HepG2 (cell line): ENCODE measurements around the gene EFCAB11. TPM values are rescaled to one million over a fixed set of nuclear protein-coding genes. Genes with fewer than 3 reads are reported as not detected.

ENCODE experiments used
- ATAC-seq: fragments of 200-7000 bp; cut with Tn5 transposase; 3 replicates; pipeline ENCODE4 v1.9.1; 2020; ENCODE audit warnings: mild to moderate bottlenecking, moderate library complexity
- BruUV-seq: library from RNA; stranded (reverse); fragments of 400-500 nt; replicated peaks from 2 replicates; lab custom pipeline; 2021; lab: Mats Ljungman, UMichigan
- CTCF ChIA-PET: fragments of 300-600 bp; formaldehyde crosslinking; extraction: SDS; loops from one replicate; lab custom pipeline; 2021; ENCODE audit warnings: low total read pairs, inconsistent platforms, low intra/inter-chr PET ratio; lab: Yijun Ruan, JAX
- POLR2A ChIA-PET: fragments of 350-600 bp; sonication (Branson Sonifier 250); formaldehyde crosslinking; loops from one replicate; lab custom pipeline; 2020; ENCODE audit warnings: antibody characterized with exemption, inconsistent platforms; lab: Yijun Ruan, JAX
- DNase-seq: peaks from one replicate; pipeline ENCODE4 v3.0.0-alpha.2; 2015; ENCODE audit warnings: low spot score
- FAIRE-seq: peaks from 3 replicates; lab custom pipeline; 2011; peaks lifted over from hg19 to GRCh38; lab: Jason Lieb, UNC
- H2AFZ ChIP-seq: one replicate; pipeline ENCODE4 v1.6.1; 2011; ENCODE audit warnings: low read length, inconsistent platforms
- H3K27ac ChIP-seq: fragments of 300-600 bp; 3 replicates; pipeline ENCODE4 v1.8.0; 2011; ENCODE audit warnings: mixed run types, mild to moderate bottlenecking, mixed read lengths, low read length, inconsistent platforms; ENCODE audit not compliant: insufficient read depth; ENCODE audit errors: extremely low read length
- H3K27me3 ChIP-seq, 2 experiments: fragments of 200-600 bp in 1 of 2; 2 replicates in 1 of 2; 3 replicates in 1 of 2; pipeline versions ENCODE4 v1.6.0 to v1.8.0; 2011; ENCODE audit warnings: low read length in 2 of 2, mild to moderate bottlenecking in 2 of 2, moderate library complexity in 2 of 2, inconsistent platforms in 1 of 2; ENCODE audit not compliant: insufficient read depth in 2 of 2, control insufficient read depth in 1 of 2
- H3K36me3 ChIP-seq, 2 experiments: fragments of 200-600 bp in 1 of 2; replicated peaks in 1 of 2; 2 replicates in 1 of 2; 3 replicates in 1 of 2; pipeline versions ENCODE4 v1.5.1 to v1.8.0; 2011; ENCODE audit warnings: low read length in 2 of 2, inconsistent platforms in 1 of 2; ENCODE audit not compliant: insufficient read depth in 2 of 2, control insufficient read depth in 1 of 2
- H3K4me1 ChIP-seq: 2 replicates; pipeline ENCODE4 v1.5.1; 2012; ENCODE audit warnings: low read length, inconsistent platforms; ENCODE audit not compliant: insufficient read depth
- H3K4me2 ChIP-seq: 2 replicates; pipeline ENCODE4 v1.6.0; 2011; ENCODE audit warnings: low read depth, low read length, inconsistent platforms
- H3K4me3 ChIP-seq, 3 experiments: fragments of 200-600 bp in 1 of 3; sonication (generic), shearing (Covaris generic) in 1 of 3; replicated peaks in 1 of 3; 2 replicates each; pipeline ENCODE4 v1.5.1; 2011 to 2016; ENCODE audit warnings: low read length in 3 of 3, inconsistent platforms in 2 of 3, low read depth in 2 of 3, mild to moderate bottlenecking in 2 of 3, control low read depth in 1 of 3, mixed read lengths in 1 of 3; ENCODE audit not compliant: insufficient read depth in 1 of 3
- H3K79me2 ChIP-seq: one replicate; pipeline ENCODE4 v1.6.1; 2011; ENCODE audit warnings: low read length, inconsistent platforms; ENCODE audit not compliant: insufficient read depth
- H3K9ac ChIP-seq: 2 replicates; pipeline ENCODE4 v1.6.0; 2011; ENCODE audit warnings: mild to moderate bottlenecking, low read depth, low read length, inconsistent platforms; ENCODE audit not compliant: insufficient read depth
- H3K9me3 ChIP-seq: 2 replicates; pipeline ENCODE4 v1.5.1; 2012; ENCODE audit warnings: mild to moderate bottlenecking, low read length
- H4K20me1 ChIP-seq: 2 replicates; pipeline ENCODE4 v1.6.0; 2011; ENCODE audit warnings: inconsistent platforms, mild to moderate bottlenecking, low read length, moderate library complexity; ENCODE audit not compliant: insufficient read depth
- AGO1 ChIP-seq: fragments of 200-400 bp; formaldehyde crosslinking; IDR thresholded peaks from 2 replicates; pipeline ENCODE4 v1.6.1; 2017; ENCODE audit warnings: mild to moderate bottlenecking, low read depth, low read length, moderate library complexity; ENCODE audit not compliant: poor library complexity, severe bottlenecking
- TBX3 ChIP-seq: fragments of 450-650 bp; IDR thresholded peaks from 2 replicates; pipeline ENCODE4 v1.6.1; 2017; ENCODE audit warnings: antibody characterized with exemption, mild to moderate bottlenecking, inconsistent platforms, borderline replicate concordance
- ZNF296 ChIP-seq: sonication (generic); formaldehyde crosslinking; conservative IDR thresholded peaks from 2 replicates; pipeline ENCODE4 v1.5.0; 2020; ENCODE audit warnings: mild to moderate bottlenecking, missing genetic modification reagents
- ZNF331 ChIP-seq: sonication (generic); formaldehyde crosslinking; IDR thresholded peaks from 2 replicates; pipeline ENCODE4 v1.4.0; 2020; ENCODE audit warnings: missing genetic modification reagents
- WGBS: methylation state at CpG from one replicate; pipeline ENCODE4 v1.1.6; 2017; ENCODE audit warnings: low lambda C conversion rate; 5-methylcytosine and 5-hydroxymethylcytosine counted together
- in situ Hi-C: cut with HindIII; loops from 2 replicates; pipeline ENCODE4 v1.10.0; 2017; ENCODE audit warnings: low pct_unique_long_range_greater_than_20kb; ENCODE audit not compliant: extremely low pct_ligation_motif_present
- intact Hi-C: fragments of 100-400 bp; cut with micrococcal nuclease; formaldehyde crosslinking; loops from one replicate; pipeline ENCODE4 v1.10.0; 2022; ENCODE audit not compliant: unreplicated experiment
- polyA plus RNA-seq, 8 experiments: library from polyadenylated mRNA; depleted of rRNA in 3 of 8; stranded (reverse) in 7 of 8; unstranded in 1 of 8; fragments of >200 nt; fragmentation: Illumina TruSeq in 4 of 8; extraction: Trizol in 4 of 8; gene quantifications; 2 replicates each; pipeline versions ENCODE4 v1.2.1 to v1.2.3, GENCODE V29; 2011 to 2016; ENCODE audit warnings: low read depth in 4 of 8, missing spikeins in 1 of 8, mixed read lengths in 1 of 8; ENCODE audit not compliant: insufficient read depth in 1 of 8
- total RNA-seq, 5 experiments: library from RNA; depleted of rRNA; stranded (reverse); fragments of >200 nt; fragmentation: Illumina TruSeq; extraction: Trizol; gene quantifications; 2 replicates each; pipeline ENCODE4 v1.2.3, GENCODE V29; 2016; ENCODE audit warnings: low read depth in 1 of 5
- TF ChIP-seq, protein P1 (sequence below): sonication (generic); formaldehyde crosslinking; IDR thresholded peaks from 2 replicates; pipeline ENCODE4 v1.8.1; 2023; ENCODE audit warnings: missing genetic modification reagents, inconsistent platforms, borderline replicate concordance
- TF ChIP-seq, protein P2 (sequence below): sonication (generic); formaldehyde crosslinking; IDR thresholded peaks from 2 replicates; pipeline ENCODE4 v1.4.0; 2020; ENCODE audit warnings: missing genetic modification reagents, borderline replicate concordance

Gene EFCAB11
- total and polyA plus RNA-seq, 2 of the 13 experiments (the other 11 are each of a cell fraction or from before 2014, with no cell fraction given) = 8.2 to 31.5 TPM

DNA sequence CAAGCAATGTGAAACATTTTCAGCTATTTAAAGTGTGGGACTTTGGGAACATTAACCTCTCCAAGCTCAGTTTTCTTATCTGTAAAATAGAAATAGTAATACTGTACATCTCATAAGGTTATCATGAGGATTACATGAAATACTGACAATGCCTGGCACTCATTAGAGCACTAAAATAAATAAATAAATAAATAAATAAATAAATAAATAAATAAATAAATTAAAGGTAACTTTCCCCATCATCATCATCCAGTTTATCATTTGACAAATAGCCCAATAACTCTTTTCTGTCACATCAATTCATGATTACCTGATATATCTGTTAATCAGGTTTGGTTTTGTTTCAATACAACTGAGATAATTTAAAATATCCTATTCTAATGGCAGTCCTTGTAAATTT, 48.5 kb downstream of the EFCAB11 start (continued):
- TF ChIP-seq, protein P1, sequence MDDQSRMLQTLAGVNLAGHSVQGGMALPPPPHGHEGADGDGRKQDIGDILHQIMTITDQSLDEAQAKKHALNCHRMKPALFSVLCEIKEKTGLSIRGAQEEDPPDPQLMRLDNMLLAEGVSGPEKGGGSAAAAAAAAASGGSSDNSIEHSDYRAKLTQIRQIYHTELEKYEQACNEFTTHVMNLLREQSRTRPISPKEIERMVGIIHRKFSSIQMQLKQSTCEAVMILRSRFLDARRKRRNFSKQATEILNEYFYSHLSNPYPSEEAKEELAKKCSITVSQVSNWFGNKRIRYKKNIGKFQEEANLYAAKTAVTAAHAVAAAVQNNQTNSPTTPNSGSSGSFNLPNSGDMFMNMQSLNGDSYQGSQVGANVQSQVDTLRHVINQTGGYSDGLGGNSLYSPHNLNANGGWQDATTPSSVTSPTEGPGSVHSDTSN (CRISPR knock-in tag) = no peak
- no peak for TF ChIP-seq ZNF296 (CRISPR knock-in tag)

DNA sequence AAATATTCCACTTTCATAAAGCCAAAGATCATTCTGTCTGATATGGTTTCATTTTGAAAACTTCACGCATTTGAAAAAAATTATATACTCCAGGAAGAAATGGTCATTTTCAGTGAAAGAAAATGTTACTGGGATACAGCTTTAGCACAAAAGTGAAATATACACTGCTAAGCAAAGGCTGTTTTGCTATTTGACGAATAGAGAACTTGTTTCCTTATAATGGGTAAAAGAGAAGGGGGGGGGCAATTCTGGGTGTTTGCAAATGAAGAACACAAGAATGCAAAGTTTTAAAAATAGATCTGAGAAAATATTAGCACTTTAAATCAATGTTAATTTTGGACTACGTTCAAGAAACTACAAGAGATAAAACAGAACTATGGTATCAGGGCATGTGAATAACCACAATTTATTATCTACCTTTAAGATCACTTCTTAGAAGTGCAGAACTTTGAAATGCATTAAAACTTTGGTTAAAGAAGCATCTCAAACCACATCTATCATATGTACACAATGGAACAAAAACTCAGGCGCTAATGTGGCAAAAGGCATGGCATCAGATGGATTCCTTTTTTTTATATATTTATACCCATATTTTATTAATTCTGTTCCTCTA, 51.1 kb downstream of the EFCAB11 start:
- no peak overlapping the region for H3K4me3 ChIP-seq
- no peak overlapping the region for H3K9ac ChIP-seq
- no peak overlapping the region for H3K27ac ChIP-seq

More for the DNA sequence above, 51.1 kb downstream of the EFCAB11 start:
- POLR2A ChIA-PET = no interaction called here
- 94% methylated on average over 4 of the region's 4 CpGs for WGBS
- ATAC-seq (no peak), DNase-seq (no peak), FAIRE-seq (no peak)
- in situ Hi-C loops = loop anchor here (10.0 to 25.0 kb wide), 3 partner anchors 119 to 666 kb away; partner anchors contain the start of gene FOXN3
- no TSS peak for BruUV-seq
- H3K27me3 ChIP-seq = no peaks in the 10 kb centered on the region
- H4K20me1 ChIP-seq = no peaks in the 10 kb centered on the region
- intact Hi-C loops = no loop called here
- no peaks in the 10 kb centered on the region for H3K9me3 ChIP-seq
- H2AFZ ChIP-seq = no peak overlapping the region
- H3K79me2 ChIP-seq = no peaks in the 10 kb centered on the region
- no peaks in the 10 kb centered on the region for H3K36me3 ChIP-seq
- peaks cover 15% of the 10 kb centered on the region for H3K4me1 ChIP-seq
- CTCF ChIA-PET = no interaction called here
- no peak overlapping the region for H3K4me2 ChIP-seq
- TF ChIP-seq, protein P2, sequence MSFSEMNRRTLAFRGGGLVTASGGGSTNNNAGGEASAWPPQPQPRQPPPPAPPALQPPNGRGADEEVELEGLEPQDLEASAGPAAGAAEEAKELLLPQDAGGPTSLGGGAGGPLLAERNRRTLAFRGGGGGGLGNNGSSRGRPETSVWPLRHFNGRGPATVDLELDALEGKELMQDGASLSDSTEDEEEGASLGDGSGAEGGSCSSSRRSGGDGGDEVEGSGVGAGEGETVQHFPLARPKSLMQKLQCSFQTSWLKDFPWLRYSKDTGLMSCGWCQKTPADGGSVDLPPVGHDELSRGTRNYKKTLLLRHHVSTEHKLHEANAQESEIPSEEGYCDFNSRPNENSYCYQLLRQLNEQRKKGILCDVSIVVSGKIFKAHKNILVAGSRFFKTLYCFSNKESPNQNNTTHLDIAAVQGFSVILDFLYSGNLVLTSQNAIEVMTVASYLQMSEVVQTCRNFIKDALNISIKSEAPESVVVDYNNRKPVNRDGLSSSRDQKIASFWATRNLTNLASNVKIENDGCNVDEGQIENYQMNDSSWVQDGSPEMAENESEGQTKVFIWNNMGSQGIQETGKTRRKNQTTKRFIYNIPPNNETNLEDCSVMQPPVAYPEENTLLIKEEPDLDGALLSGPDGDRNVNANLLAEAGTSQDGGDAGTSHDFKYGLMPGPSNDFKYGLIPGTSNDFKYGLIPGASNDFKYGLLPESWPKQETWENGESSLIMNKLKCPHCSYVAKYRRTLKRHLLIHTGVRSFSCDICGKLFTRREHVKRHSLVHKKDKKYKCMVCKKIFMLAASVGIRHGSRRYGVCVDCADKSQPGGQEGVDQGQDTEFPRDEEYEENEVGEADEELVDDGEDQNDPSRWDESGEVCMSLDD (CRISPR knock-in tag) = no peak
- TF ChIP-seq TBX3 (no peak), ZNF331 (no peak), AGO1 (no peak)
